Stimulated activated CD8-positive, alpha-beta memory T cell treated with anti-CD3 and anti-CD28 coated beads, Interleukin-12 subunit alpha, Interleukin-12 subunit beta, amount 100 ng/mL, for 24 hours (primary cell): ENCODE results near the gene AGMAT.
A peak's percentile ranks its signal among the peaks of the same experiment; 100 is the strongest.

Source experiments
- DNase-seq: peaks from one replicate; pipeline ENCODE4 v3.0.0-alpha.2; 2020; ENCODE audit errors: extremely low read depth

The AGMAT gene

GRCh38 chr1:15584489-15585363 is at the start of gene AGMAT:
AGMAT (minus strand) TSS chr1:15585051; CDS start chr1:15584967, 84 bp downstream.
- DNase-seq: no peak

- no peak for DNase-seq
Measured at GRCh38 chr1:15633756-15634420, 49.0 kb upstream of the AGMAT start.

- DNase-seq: no peak
Measured at GRCh38 chr1:15628003-15628402, 43.2 kb upstream of the AGMAT start.

- DNase-seq: no peak
Measured at GRCh38 chr1:15627343-15627988, 42.6 kb upstream of the AGMAT start.

GRCh38 chr1:15626269-15626950 is 41.6 kb upstream of the AGMAT start:
- no peak for DNase-seq

- no peak for DNase-seq
Measured at GRCh38 chr1:15625056-15625917, 40.4 kb upstream of the AGMAT start.

- DNase-seq: no peak
Measured at GRCh38 chr1:15624133-15624714, 39.4 kb upstream of the AGMAT start.

- DNase-seq: no peak
Measured at GRCh38 chr1:15623435-15623834, 38.6 kb upstream of the AGMAT start.

GRCh38 chr1:15622712-15623373 is 38.0 kb upstream of the AGMAT start:
- DNase-seq: no peak

GRCh38 chr1:15621975-15622374 is 37.1 kb upstream of the AGMAT start:
- no peak for DNase-seq

GRCh38 chr1:15620902-15621682 is 36.2 kb upstream of the AGMAT start:
- no peak for DNase-seq

- no peak for DNase-seq
Measured at GRCh38 chr1:15620155-15620545, 35.3 kb upstream of the AGMAT start.

GRCh38 chr1:15618655-15619525 is 34.0 kb upstream of the AGMAT start:
- DNase-seq: no peak

GRCh38 chr1:15618077-15618654 is 33.3 kb upstream of the AGMAT start:
- DNase-seq: no peak

- DNase-seq: peak; percentile 90
Measured at GRCh38 chr1:15617173-15618076, 32.6 kb upstream of the AGMAT start, which contains the start of gene DDI2. DDI2 (plus strand) TSS chr1:15617458; CDS start chr1:15617671, 213 bp downstream.

GRCh38 chr1:15616373-15617172 is 31.7 kb upstream of the AGMAT start:
- no peak for DNase-seq
